NCI-H2107 treated with DMSO at 0.1 percent for 48 hours (cell line): Measurements from ENCODE around the gene DMRTB1.

Experiments used
- DNase-seq: peaks from one replicate; lab custom pipeline; 2025; ENCODE audit not compliant: unreplicated experiment; lab: John Stamatoyannopoulos, UW

Gene DMRTB1

DNA sequence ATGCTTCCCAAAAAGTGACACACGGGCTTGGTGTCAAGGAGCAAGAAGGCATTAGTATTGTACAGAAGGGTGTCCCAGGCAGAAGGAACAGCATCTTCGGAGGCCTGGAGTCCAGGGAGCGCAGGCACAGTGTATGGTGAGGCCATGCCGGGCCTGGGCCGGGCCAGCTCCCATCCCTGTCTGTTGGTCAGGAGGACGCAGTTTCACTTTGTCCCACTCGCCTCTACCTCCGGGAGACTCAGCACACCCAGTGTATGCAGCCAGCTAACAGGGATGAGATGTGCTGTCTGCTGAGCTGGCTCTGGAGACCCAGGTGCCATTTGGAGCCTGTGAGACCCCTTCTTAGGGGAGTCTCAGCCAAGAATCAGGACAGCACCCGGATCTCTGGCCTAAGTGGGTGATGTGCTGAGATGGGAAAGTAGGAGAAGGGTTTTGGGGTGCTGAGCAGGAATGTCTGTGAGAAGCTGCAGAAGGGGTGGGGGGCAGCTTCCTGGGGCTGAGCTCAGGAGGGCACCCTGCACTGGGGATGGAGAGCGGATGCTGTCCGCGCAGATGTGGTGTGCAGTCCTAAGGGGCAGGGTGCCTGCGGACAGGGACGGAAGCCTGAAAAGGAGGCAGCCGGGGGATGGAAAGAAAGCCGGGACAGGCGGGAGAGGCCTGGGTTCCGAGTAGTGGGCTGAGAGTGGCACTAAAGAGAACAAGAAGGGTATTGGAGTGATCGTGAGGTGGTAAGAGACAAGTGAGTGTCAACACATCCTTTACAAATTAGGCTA lies 25.7 kb downstream of the DMRTB1 start:
- DNase-seq: no peak

DNA sequence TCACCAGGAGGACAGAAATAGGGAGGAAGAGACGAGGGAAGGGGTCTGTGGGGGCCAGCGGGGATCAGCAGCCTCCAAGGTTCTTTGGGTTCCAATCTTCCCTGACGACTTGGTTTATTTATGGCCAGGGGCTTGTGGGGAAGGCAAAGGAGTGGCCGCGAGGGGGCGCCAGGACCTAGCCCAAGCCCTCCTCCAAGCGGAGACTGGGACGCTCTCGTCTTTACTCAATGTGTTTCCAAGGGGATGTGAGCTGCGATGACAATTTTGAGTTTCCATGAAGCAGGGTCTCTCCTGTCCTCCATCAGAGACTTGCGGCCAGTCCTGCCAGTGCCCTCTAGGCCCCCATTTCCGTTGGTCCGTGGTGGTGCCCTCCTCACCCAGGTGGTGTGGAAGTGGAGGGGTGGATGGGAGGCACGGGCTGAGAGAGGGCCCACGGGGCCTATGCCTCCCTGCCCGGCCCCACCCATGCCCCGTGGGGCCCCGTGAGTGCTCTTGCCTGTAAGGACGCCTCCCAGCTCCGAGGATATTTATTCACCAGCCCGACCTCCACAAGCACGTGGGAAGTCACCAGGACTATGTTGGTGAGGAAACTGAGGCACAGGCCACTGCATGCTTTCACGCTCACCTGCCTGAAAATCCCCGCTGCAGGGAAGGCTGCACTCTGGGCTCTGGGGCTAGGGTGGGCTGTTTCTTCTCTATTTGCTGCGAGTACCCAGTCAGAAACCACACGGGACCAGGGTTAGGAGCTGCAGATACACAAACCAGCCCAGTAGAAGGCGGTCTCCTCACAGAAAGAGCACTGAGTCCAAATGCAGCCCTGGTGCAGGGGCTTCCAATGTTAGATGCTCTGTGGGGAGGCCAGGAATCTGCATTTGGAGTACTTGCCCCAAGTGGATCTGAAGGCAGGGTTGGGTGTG lies 26.5 kb downstream of the DMRTB1 start:
- peak; percentile 61 for DNase-seq

GRCh38 chr1:53486395-53487026 lies 27.3 kb downstream of the DMRTB1 start:
- DNase-seq: no peak

DNA sequence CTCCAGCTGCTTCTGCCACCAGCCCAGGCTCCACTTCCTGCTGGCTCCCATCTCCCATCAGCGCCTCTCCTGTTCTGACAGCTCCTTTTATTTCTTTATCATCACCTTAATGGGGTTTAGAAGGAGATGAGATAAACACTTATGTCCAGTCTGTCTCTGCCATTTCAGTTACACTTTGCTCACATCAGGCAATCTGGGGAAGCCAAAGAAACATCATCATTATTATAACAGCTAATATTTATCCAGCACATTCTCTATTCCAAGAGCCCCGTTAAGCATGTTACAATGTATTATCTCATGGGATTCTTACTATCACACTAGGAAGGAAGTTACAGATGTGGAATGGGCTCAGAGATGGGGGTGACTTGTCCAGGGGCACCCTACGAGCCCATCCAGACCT lies 31.2 kb downstream of the DMRTB1 start:
- DNase-seq: no peak

DNA sequence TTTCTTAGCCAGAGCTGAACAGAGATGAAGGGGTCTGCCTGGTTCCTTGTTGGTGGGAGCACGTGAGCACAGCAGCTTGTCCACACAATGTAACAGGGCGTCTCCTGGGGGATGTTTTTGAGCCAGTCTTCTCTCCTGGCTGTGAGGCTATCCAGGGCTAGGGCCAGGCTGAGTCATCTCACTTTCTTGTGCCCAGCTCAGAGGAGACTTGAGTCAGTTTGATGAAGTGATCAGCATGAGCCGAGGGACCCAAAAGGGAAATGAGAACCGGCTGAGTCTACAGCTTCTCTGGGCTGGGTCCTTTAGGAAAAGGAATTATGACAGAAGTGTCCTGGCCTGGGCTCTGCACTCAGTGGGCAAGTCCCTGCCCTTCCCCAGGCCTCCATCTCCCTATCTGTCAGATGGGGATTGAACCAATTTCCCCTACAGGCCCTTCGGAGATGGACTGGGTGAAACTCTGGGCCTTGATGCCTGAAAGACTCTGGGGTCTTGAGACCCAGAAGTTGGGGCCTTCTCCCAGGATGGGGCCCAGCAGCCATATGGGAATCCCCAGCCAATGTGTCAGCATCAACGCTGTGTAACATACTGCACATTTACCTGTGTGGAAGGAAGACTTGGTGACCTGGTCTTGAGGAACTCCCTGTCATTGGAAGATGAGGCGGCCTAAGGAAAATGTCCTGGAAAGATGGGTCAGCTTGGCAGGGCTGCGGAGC lies 36.6 kb downstream of the DMRTB1 start:
- DNase-seq: no peak

- DNase-seq: no peak
These were observed 39.4 kb downstream of the DMRTB1 start for GRCh38 chr1:53498555-53499131.

- no peak for DNase-seq
These were observed 40.3 kb downstream of the DMRTB1 start for GRCh38 chr1:53499257-53500203.

GRCh38 chr1:53500204-53501064 lies 41.2 kb downstream of the DMRTB1 start:
- DNase-seq: no peak

- DNase-seq: no peak
These were observed 42.1 kb downstream of the DMRTB1 start for GRCh38 chr1:53501065-53502005.

DNA sequence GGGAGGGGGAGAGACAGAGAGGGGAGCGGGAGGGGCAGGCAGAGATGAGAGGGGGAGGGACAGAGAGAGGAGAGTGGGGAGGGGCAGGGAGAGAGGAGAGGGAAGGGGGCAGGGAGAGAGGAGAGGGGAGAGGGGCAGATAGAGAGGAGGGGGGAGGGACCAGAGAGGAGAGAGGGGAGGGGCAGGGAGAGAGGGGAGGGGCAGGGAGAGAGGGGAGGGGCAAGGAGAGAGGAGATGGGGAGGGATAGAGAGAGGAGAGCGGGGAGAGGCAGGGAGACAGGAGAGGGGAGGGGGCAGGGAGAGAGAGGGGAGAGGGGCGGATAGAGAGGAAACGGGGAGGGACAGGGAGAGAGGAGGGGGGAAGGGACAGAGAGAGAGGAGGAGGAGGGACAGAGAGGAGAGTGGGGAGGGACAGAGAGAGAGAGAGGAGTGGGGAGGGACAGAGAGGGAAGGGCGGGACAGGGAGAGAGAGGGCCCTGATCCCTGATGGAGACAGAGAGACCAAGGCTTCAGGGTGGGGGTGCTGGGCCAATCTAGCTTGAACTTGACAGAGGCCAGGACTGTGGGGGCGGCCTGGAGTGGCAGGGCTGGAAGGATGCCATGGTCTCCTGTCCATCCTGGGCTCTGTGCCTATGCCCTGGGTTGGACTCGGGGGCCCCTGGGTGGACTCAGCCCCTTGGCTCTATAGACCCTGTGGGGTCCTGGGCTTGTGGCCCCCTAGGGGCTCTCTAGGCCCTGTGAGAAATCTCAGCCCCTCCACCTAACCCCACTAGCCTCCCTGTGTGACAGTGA lies 43.6 kb downstream of the DMRTB1 start:
- no peak for DNase-seq

DNA sequence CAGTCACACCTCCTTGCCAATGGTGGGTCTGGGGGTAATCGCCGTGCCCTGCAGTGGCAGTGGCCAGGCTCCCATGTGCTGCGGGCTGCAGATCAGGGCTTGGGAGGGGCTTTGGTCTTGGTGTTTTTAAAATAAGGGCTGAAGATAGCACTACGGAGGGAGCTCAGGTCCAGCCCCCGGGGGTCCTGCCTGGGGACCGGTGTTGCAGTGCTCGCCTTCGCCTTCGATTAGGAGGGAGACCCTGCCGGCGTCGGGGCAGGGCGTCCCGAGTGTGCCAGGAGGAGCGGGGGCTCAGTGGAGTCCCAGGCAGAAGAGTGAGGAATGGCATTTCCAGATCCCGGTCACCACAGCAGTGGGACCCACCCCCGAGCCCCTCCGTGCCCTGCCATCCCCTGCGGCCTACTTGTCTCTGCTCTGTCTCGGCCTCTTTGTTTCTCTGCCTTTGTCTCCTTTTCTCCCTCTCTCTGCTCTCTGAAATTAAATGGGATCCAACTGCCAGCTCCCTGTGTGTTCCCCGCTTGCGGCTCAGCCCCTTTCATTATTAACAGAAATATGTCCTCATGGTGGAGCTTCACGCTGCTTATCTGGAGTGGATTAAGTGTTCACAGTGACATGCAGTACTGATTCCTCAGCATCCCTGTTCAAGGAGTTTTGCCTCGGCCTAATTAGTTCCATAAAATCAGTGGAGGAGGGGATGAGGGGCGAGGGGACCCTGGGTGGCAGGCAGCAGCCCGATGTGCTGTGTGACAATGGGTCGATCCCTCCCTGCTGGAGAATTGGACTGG lies 44.4 kb downstream of the DMRTB1 start:
- no peak for DNase-seq

DNA sequence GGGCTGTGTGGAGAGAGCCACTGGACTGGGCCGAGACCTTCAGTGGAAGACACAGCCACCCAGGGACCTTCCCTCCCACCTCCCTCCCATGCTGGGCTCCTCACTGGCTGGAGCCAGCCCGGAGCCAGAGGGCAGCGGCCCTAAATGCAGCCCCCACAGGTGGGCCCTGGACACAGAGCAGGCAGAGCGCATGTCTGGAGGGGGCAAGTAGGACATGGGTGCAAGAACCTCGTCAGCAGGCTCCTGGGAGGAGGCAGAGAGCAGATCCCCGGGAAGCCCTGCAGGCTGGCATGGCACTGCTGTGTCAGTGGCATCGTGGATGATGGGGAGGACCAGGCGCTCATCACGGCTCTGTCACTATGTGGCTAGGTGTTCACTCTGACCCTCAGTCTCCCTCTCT lies 45.7 kb downstream of the DMRTB1 start:
- DNase-seq: no peak

DNA sequence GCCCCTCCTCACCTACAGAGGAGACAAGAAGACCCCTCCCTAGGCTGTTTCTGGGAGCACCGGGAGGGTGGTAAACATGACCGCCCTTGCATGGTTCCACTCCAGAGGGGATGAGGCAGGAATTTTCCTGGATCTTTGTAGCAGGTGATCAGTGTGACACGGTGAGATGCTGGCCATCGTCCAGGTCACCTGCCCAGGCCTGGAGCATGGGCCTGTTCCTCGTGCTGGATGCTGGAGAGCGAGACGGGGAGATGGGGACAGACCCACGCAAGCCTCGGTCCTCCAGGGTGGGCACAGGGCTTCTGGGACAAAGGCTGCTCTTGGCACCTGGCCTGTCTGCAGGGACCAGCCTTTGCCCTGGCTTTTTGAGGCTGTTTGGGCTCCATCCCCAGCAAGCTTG lies 46.2 kb downstream of the DMRTB1 start:
- DNase-seq: no peak

DNA sequence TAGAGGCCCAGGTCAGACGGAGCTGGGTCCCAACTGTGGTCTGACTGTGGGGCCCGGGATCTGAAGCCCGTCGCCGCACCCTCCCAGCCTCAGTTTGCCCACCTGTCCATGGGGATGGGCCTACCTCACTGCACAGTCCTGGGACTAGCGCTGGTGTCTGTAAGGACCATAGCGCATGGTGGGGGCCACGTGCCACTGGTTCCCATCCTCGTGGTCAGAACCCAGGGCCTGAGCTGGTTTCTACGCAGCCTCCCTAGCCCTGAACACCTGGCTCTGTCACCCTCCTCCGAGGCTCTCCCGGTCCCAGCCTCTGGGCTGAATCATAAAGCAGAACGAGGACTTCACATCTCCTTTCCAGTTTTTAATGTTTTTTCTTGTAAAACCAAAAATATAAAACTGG lies 46.7 kb downstream of the DMRTB1 start:
- no peak for DNase-seq

DNA sequence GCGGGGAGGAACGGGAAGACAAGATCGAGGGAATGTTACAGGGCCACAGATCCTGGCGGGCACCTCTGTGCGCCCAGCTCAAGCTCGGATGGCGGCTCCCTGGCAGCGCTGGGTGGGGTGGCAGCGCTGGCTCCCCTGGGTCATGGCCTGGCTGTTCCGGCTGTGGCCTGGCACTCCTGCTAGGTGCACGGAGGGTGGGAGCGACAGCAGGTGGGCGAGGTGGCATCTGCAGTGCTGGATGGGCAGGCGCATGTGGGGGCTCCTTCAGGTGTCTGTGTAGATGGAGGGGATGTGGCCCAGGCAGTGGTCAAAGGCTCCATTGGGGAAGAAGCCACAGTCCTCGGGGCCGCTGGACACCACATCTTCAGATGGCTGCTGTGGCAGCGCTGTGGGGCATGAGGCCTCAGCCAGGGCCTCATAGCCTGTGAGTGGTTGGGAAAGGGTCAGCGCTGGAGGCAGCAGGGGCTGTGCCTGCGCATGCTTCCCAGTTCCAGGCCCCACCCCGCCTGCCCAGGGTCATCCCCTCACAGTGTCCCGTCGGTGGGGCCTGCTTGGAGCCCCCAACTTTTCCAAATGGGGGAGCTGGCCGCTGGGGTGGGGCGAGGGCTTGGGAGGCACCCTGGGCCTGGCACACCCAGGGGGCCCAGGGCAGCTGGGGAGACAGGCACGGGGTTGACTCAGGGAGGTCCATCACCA lies 47.3 kb downstream of the DMRTB1 start:
- DNase-seq: no peak
